Kidney epithelial cell (primary cell): Measurements from ENCODE around the gene APRT. TPM values are rescaled to one million over a fixed set of nuclear protein-coding genes. Genes with fewer than 3 reads are reported as not detected.
A peak's percentile ranks its signal among the peaks of the same experiment; 100 is the strongest.

ENCODE experiments used
- DNase-seq: peaks from one replicate; pipeline ENCODE4 v3.0.0-alpha.2; 2010; ENCODE audit warnings: low read depth
- H3K27me3 ChIP-seq: 2 replicates; pipeline ENCODE4 v1.6.0; 2011; ENCODE audit warnings: low read length; ENCODE audit not compliant: control insufficient read depth, insufficient read depth
- H3K36me3 ChIP-seq: 2 replicates; pipeline ENCODE4 v1.5.1; 2011; ENCODE audit warnings: low read length; ENCODE audit not compliant: control insufficient read depth, insufficient read depth
- H3K4me3 ChIP-seq: 2 replicates; pipeline ENCODE4 v1.5.1; 2011; ENCODE audit warnings: low read depth, mild to moderate bottlenecking, control low read depth, low read length
- total RNA-seq: library from RNA; depleted of rRNA; stranded (reverse); fragments of >200 nt; gene quantifications from 2 replicates; pipeline ENCODE4 v1.2.3, GENCODE V29; 2015
- TF ChIP-seq, protein P1 (sequence below): IDR thresholded peaks from 2 replicates; pipeline ENCODE4 v1.5.1; 2011; ENCODE audit warnings: mild to moderate bottlenecking, moderate library complexity, low read length, control low read depth, inconsistent platforms; ENCODE audit not compliant: insufficient read depth, poor library complexity, severe bottlenecking

APRT gene
- total RNA-seq, 1 donor from 2014 or later: 218 TPM

DNA sequence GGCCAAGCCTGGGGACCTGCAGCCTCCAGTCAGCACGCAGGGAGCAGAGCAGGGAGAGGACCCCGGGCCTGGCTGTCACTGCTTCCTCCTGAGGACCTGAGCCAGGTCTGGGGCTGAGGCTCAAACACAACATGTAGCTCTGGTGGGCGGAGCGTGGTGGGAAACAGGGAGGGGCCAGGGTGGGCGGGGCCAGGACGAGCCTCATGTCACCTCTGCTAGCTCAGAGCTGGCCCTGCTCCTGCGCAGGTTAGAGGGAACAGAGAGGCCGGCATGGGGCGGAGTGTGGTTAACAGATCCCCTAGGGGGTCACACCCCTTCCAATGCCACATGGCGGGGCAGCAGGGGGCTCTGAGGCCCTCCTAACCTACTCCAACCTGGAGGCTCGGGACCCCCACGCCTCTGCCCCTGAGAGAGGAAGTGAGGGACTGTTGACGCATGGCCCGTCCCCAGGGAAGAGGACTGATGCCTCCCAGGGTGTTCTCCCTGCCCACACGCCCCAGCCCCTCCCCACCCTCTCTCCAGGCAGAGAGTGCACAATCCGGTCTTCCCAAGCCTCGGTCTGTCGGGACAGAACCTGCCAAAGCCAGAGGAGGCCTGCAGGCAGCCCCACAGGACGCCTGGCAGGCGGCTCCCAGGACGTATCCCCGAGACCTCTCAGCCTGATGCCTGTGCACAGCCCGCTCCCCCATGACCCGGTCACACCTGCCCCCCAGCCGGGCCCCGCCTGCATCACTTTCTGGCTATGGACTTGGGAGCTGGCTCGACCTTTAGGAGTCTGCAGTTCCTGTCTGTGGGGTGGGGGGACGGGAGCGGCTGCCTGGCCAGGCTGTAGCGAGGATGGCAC, 41.9 kb downstream of the APRT start:
- Histone ChIP-seq H3K27me3 (no peaks in the 10 kb centered on the region), H3K4me3 (peak overlapping the region; percentile 12), H3K36me3 (no peaks in the 10 kb centered on the region)
- TF ChIP-seq, protein P1, sequence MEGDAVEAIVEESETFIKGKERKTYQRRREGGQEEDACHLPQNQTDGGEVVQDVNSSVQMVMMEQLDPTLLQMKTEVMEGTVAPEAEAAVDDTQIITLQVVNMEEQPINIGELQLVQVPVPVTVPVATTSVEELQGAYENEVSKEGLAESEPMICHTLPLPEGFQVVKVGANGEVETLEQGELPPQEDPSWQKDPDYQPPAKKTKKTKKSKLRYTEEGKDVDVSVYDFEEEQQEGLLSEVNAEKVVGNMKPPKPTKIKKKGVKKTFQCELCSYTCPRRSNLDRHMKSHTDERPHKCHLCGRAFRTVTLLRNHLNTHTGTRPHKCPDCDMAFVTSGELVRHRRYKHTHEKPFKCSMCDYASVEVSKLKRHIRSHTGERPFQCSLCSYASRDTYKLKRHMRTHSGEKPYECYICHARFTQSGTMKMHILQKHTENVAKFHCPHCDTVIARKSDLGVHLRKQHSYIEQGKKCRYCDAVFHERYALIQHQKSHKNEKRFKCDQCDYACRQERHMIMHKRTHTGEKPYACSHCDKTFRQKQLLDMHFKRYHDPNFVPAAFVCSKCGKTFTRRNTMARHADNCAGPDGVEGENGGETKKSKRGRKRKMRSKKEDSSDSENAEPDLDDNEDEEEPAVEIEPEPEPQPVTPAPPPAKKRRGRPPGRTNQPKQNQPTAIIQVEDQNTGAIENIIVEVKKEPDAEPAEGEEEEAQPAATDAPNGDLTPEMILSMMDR: no peak
- DNase-seq: no peak

DNA sequence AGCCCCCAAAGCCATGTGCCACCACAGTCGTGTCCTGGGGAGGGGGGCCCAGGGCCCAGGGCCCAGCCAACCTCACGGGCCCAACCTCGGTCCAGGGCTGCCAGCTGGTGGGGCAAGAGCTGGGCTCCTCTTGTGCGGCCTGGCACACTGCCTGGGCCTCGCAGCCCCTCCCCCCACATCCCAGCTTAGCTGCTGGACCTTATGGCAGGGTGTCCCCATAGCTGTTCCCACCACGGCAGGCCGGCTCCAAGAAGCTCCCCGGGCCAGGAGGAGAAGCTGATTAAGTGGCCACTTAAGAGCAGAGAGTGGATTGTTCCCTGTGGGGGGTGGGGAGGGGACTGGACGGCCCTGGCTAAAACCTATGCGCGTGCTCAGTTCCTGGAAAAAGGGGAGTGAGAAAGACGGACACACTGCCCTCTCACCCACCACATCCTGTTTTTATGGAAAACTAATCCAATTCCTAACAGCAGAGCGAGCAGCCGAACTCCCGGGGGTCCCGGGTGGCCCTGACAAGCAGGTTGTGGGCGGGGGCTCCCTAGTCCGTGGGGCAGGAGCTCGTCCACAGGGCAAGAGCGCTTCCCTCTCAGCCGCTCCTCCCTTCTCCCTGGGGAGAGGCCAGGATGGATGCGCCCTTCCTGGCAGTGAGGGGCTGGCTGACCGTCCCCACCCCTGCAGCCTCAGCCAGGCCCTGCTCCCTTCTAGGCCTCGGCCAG, 43.5 kb downstream of the APRT start:
- H3K4me3 ChIP-seq: no peak overlapping the region
- DNase-seq: no peak
- TF ChIP-seq, protein P1: no peak
- H3K36me3 ChIP-seq: no peaks in the 10 kb centered on the region
- no peaks in the 10 kb centered on the region for H3K27me3 ChIP-seq

DNA sequence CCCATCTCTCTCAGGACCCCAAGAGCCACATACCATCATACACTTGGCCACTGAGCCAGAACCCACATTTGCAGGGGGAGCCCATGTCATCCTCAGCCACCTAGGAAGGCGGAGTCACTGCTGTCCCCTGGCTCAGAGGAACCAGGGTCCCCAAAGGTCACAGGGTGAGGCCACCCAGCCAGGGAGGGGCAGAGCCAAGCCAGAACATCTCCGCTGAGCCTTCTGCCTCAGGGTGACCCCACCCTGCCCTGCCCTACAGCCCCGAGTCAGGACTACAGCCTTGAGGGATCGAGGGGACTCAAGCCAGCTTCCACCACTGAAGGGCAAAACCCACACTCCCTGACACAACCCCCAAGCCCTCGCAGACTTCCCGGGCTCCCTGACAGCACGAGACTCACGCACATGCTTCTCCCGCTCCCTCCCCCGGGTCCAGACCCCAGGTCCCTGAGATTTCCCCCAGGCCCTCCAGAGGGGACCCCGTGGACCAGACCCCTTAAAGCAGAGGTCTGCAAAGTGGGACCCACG, 44.1 kb downstream of the APRT start:
- Histone ChIP-seq H3K4me3 (no peak overlapping the region), H3K36me3 (no peaks in the 10 kb centered on the region), H3K27me3 (no peaks in the 10 kb centered on the region)
- no peak for DNase-seq
- TF ChIP-seq, protein P1: no peak

DNA sequence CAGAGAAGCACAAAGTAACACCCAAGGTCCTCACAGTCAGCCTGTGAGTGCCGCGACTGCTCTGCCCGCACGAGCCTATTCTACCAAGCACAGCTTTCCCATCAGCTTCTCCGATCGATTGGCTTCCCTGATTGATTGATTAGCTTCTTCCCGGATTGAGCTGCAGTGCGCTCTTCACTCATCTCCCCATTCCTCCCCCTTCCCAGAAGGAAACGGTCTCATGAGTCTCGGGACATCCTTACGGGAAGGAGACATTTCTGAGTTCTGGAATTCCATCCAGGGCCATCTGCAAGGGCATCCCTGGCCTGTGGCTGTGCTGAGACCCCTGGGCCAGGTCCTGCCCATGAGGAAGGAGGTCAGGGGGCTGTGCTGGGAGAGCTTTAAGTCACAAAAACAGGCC, 44.8 kb downstream of the APRT start:
- no peak for DNase-seq
- Histone ChIP-seq H3K36me3 (no peaks in the 10 kb centered on the region), H3K4me3 (no peak overlapping the region), H3K27me3 (no peaks in the 10 kb centered on the region)
- TF ChIP-seq, protein P1: no peak

DNA sequence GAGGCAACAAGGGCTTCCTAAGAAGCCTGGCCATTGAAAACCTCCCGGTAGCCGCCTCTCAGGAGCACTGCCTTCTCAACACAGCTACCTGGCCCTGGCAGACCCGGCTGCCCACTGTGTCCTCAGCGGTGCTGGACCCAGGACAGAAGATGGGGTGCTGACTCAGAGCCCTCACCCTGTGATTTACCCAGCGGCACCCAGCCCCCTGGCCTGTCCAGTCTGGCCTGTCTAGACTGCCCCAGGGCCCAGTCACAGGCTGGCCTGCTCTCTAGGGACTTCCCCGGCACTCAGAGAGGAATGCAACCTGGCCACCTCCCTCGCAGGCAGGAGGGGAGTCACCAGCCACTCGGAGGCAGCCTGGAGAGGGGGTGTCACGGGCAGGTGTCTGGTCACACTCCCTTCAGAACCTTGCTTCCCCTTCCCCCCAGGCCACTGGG, 46.8 kb downstream of the APRT start:
- no peaks in the 10 kb centered on the region for H3K27me3 ChIP-seq
- no peak overlapping the region for H3K4me3 ChIP-seq
- TF ChIP-seq, protein P1: no peak
- H3K36me3 ChIP-seq: no peaks in the 10 kb centered on the region
- no peak for DNase-seq
